Esophagus squamous epithelium (tissue), 4 donors: ENCODE data around the gene TMEM121.

Experiments
- POLR2A ChIP-seq, 4 donors: fragments of 450-650 bp; IDR thresholded peaks; one replicate each; pipeline ENCODE4 v1.6.1; 2017; ENCODE audit warnings: antibody characterized with exemption in 4 of 4, mild to moderate bottlenecking in 4 of 4, moderate library complexity in 3 of 4
- TF ChIP-seq, protein P1 (sequence below), 6 experiments: fragments of 450-650 bp in 4 of 6; fragments of 200-600 bp in 2 of 6; sonication (generic) in 2 of 6; IDR thresholded peaks; one replicate each; pipeline ENCODE4 v1.5.1; 2016 to 2019; ENCODE audit warnings: antibody characterized with exemption in 6 of 6, mild to moderate bottlenecking in 4 of 6, moderate library complexity in 4 of 6

DNA sequence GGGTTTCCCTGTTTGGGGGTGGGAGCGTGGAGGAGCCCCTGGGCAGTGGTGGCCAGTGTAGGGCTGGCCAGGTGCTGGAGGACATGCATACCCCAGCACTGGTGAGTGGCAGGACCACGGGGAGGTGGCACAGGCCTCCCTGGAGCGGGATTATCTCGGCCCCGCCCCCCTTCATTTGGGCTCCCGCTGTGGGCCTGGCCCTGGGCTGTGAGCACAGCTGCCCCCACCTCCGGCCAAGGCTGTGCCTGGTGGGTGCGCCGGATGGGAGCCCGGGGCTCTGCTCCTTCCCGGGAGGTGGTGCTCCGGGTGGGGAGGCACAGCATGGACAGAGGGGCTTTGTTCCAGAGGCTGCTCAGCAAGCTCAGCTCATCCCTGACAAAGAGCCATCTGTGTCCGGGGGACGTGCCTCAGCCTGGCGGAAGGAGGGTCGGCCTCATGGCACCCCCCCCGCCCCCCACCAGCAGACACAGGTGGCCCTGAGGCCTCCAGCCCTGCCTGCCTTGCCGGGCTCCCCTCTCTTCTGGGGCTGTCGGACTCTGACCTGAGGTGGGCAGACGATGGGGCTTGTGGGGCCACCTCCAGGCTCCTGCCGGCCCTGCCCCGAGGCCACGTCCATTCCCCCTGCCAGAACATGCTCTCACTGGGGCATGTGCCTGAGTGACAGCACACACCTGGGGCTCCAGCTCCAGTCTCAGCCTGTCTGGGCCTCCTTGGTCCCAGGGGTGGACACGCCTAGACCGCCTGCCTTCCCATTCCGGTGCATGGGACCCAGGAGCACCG, 26.9 kb upstream of the TMEM121 start:
- no peak for TF ChIP-seq POLR2A (IDR thresholded peaks at IDR 0.05)
- TF ChIP-seq, protein P1, sequence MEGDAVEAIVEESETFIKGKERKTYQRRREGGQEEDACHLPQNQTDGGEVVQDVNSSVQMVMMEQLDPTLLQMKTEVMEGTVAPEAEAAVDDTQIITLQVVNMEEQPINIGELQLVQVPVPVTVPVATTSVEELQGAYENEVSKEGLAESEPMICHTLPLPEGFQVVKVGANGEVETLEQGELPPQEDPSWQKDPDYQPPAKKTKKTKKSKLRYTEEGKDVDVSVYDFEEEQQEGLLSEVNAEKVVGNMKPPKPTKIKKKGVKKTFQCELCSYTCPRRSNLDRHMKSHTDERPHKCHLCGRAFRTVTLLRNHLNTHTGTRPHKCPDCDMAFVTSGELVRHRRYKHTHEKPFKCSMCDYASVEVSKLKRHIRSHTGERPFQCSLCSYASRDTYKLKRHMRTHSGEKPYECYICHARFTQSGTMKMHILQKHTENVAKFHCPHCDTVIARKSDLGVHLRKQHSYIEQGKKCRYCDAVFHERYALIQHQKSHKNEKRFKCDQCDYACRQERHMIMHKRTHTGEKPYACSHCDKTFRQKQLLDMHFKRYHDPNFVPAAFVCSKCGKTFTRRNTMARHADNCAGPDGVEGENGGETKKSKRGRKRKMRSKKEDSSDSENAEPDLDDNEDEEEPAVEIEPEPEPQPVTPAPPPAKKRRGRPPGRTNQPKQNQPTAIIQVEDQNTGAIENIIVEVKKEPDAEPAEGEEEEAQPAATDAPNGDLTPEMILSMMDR (IDR thresholded peaks at IDR 0.05), result no peak
